ENCODE results near the gene KRT23.

Gene KRT23

GRCh38 chr17:40909755-40910154 is 27.7 kb downstream of the KRT23 start:
- DNase-seq (ENCODE audit: low read depth) = no peak

DNA sequence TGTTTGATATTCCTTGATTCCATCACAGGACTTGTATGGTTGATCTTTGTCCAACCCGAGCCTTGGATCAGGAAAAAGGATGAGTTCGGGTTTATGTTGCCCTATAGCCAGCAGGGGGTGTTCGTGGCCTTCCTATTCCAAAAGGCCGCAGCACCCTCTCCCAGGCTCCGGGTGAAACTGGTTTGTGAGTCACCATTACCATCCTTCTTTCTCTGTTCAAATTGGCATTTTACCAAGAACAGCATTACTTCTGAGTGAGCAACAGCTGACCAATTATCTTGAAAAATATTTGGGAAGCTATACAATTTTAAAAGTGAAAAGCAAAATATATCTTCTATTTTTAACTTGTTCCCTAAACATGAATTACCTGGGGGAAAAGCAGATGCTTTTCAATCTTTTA is 28.1 kb downstream of the KRT23 start:
- DNase-seq (ENCODE audit: low read depth) = peak; percentile 33

DNA sequence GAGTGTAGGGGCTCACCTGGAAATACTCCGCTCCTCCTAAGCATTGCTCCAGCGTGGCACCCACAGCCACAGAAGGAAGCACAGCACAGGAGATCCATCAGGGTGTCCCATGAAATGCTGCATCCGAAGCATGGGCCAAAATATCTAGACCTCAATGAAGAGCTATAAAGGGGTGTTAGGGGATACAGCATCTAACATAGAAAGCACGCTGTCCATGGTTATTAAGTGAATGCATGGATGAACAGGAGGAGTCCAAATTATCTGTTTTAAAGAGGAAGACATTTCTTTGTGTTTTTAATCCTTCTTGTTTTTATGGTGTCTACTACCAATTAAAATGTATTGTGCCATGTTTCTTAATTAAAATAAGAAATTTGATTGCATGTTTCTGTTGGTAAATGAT is 30.8 kb downstream of the KRT23 start:
- DNase-seq (ENCODE audit: low read depth) = no peak

- DNase-seq (ENCODE audit: low read depth) = no peak
These were observed 32.1 kb downstream of the KRT23 start for GRCh38 chr17:40905370-40905769.

DNA sequence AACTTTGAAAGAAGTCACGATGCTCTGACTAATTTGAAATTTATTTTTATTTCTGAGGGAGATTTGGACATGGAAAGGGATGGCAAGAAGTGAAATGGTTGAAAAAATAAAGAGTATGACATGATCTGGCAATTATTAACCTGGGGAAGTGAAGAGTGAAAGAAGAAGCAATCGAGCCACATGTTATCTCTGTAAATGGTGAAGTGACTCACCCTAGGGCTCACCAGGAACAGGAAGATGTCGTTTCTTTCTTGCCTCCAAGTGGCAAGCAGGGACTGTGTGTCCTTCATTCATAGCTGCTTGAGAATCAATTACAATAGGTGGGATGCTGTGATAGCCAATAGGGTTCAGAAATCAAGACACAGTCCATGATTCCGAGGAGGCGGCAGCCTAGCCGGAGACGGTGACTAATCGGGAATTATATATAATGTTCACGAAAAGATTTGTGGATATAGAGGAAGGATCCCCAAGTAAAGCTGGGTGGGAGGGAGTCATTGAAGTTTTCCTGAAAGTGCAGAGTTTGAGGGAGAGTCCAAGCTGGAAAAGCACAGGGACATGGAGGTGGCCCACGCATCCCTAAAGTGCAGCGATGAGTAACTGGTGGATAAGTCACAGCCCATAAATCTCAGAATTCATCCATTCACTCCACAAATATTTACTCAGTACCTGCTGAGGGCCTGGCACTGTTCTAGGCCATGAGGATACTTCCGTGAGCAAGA is 34.2 kb downstream of the KRT23 start:
- DNase-seq (ENCODE audit: low read depth) = no peak

- no peak for DNase-seq (ENCODE audit: low read depth)
These were observed 34.9 kb downstream of the KRT23 start for GRCh38 chr17:40902498-40902897.

- DNase-seq (ENCODE audit: low read depth) = no peak
These were observed 35.4 kb downstream of the KRT23 start for GRCh38 chr17:40901981-40902474.

DNA sequence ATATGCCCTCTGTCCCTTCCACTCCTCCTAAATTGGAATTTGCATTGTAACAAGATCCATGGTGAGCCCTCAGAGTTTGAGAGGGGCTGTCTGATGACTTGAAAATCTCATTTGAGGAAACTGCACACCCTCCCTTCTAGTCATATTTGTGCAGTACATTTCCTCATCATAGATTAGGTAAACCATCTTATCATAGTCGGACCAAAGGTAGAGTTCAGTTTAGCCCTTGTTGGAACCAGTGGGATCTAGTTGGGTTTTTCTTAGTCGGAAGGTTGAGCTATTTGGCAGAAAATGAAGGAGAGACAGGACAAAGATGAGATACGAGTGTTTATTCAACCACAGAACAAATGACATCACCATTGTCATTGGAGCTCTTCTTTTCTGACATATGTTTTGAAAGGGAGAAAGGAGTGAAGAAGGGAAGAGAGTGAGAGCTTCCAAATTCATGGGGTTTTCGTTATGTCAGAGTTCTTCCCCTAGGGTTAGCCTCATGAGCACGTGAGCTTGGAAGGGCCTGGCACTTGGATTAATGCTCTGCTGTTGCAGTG is 36.6 kb downstream of the KRT23 start:
- DNase-seq (ENCODE audit: low read depth) = no peak

GRCh38 chr17:40896916-40897455 is 40.5 kb downstream of the KRT23 start:
- DNase-seq (ENCODE audit: low read depth) = no peak

DNA sequence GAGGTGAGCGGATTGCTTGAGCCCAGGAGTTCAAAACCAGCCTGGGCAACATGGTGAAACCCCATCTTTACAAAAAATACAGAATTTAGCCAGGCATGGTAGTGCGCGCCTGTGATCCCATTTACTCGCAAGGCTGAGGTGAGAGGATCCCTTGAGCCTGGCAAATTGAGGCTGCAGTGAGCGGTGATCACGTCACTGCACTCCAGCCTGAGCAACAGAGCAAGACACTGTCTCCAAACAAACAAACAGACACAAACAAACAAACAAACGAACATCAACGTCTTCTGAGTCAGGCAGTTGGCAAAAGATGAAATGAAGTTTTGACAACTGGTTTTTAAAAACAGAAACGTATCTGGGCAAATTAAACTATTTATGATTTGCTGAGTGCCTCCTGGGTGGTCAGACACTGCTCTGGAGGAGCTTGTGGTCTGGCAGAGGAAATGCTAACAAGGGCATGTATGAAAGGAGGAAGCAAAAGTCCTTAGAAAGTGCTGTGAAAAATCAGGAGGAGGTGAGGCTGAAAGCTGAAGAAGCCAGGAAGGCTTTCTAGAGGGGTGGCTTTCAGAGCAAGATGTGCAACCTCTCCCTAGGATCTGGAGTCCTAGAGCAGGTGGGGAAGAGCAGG is 42.2 kb downstream of the KRT23 start:
- no peak for DNase-seq (ENCODE audit: low read depth)

- DNase-seq (ENCODE audit: low read depth) = no peak
These were observed 49.2 kb downstream of the KRT23 start for GRCh38 chr17:40888196-40888720.

DNA sequence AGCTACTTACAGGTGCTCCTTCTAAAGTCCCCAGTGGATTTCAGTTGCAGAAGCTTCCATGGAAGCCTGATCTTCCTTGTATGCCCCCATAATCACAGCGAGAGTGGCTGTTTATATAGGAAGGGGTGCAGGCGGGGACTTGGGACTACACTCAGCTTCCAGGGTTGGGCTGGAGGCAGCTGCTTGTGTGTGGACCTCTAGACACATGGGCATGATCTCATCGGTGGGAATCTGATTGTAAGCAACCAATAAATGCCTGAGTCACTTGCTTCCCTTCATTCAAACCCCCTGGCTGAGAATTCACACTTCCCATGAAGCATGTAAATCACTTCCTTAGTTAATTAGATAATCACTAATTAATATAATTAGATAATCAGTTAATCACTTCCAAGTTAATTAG is 51.4 kb downstream of the KRT23 start:
- no peak for DNase-seq (ENCODE audit: low read depth)

DNA sequence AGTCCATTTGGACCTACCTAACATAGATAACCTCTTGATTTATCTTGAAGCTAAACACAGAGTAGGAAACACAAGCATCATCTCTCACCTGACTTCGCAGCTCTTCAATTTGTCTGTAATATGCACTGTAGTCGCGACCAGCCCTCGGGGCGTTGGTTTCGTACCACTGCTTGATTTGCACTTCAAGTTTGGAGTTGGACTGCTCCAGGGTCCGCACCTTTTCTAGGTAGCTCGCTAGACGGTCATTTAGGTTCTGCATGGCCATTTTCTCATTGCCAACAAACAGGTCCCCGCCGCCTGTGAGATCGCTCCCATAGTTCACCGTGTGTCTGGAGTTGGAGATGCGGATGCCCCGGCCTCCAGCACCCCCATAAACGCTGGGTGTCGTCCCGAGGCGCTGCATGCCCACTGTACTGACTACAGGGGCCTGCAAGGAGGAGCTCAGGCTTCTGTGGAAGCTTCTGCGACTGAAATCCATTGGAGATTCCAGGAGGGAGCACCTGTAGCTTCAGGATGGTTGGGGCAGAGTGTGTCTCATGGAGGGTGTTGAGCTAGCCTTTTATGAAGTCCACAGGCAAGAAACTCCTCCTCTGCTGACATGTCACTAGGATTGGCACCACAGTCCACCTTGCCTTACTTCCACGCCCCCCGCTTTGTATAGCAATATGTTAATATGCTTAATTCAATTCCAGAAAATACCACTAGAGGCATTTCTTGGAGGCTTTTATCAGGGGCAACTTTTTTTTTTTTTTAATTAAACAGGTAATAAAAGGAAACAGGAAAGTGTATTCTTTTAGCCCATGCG is 52.5 kb downstream of the KRT23 start, which contains the start of gene KRT20:
Gene KRT20, minus strand, starts transcription at position 535 of the 805 bp plus-strand sequence. Its CDS starts 57 bp downstream, at position 478.
- no peak for DNase-seq (ENCODE audit: low read depth)

- no peak for DNase-seq (ENCODE audit: low read depth)
These were observed 53.7 kb downstream of the KRT23 start for GRCh38 chr17:40883626-40884334.

GRCh38 chr17:40883031-40883430 is 54.4 kb downstream of the KRT23 start:
- no peak for DNase-seq (ENCODE audit: low read depth)

- no peak for DNase-seq (ENCODE audit: low read depth)
These were observed 58.4 kb downstream of the KRT23 start for GRCh38 chr17:40879026-40879425.

- no peak for DNase-seq (ENCODE audit: low read depth)
These were observed 59.4 kb downstream of the KRT23 start for GRCh38 chr17:40878044-40878443.

GRCh38 chr17:40873801-40874200 is 63.6 kb downstream of the KRT23 start:
- no peak for DNase-seq (ENCODE audit: low read depth)

GRCh38 chr17:40873255-40873654 is 64.2 kb downstream of the KRT23 start:
- no peak for DNase-seq (ENCODE audit: low read depth)

Measured in activated T-helper 1 cell treated with Interleukin-2 at 50 U/mL for 16 hours (primary cell).